Astrocyte (in vitro differentiated cells and primary cell): Measurements from ENCODE around the gene WDR27. TPM values are rescaled to one million over a fixed set of nuclear protein-coding genes. Genes with fewer than 3 reads are reported as not detected.
A peak's percentile ranks its signal among the peaks of the same experiment; 100 is the strongest.

Source experiments
- DNase-seq: peaks from one replicate; pipeline ENCODE4 v3.0.0-alpha.2; 2010; ENCODE audit warnings: low read depth
- FAIRE-seq: peaks from 2 replicates; lab custom pipeline; 2011; peaks lifted over from hg19 to GRCh38; lab: Jason Lieb, UNC
- H2AFZ ChIP-seq: 2 replicates; pipeline ENCODE4 v1.6.0; 2012; ENCODE audit warnings: low read depth, low read length, inconsistent platforms
- H3K27ac ChIP-seq: 2 replicates; pipeline ENCODE4 v1.5.1; 2011; ENCODE audit warnings: low read depth, low read length, inconsistent platforms
- H3K27me3 ChIP-seq: 2 replicates; pipeline ENCODE4 v1.6.0; 2011; ENCODE audit warnings: low read length, inconsistent platforms; ENCODE audit not compliant: insufficient read depth
- H3K36me3 ChIP-seq: 2 replicates; pipeline ENCODE4 v1.5.1; 2011; ENCODE audit warnings: low read length, inconsistent platforms; ENCODE audit not compliant: insufficient read depth
- H3K4me1 ChIP-seq: 2 replicates; pipeline ENCODE4 v1.5.1; 2011; ENCODE audit warnings: low read length, inconsistent platforms; ENCODE audit not compliant: insufficient read depth
- H3K4me2 ChIP-seq: 2 replicates; pipeline ENCODE4 v1.6.0; 2012; ENCODE audit warnings: low read length, inconsistent platforms
- H3K4me3 ChIP-seq: 2 replicates; pipeline ENCODE4 v1.5.1; 2011; ENCODE audit warnings: low read depth, mild to moderate bottlenecking, low read length, inconsistent platforms; ENCODE audit not compliant: insufficient read depth
- H3K79me2 ChIP-seq: 2 replicates; pipeline ENCODE4 v1.6.0; 2012; ENCODE audit warnings: mild to moderate bottlenecking, low read length, inconsistent platforms; ENCODE audit not compliant: insufficient read depth
- H3K9ac ChIP-seq: 2 replicates; pipeline ENCODE4 v1.6.0; 2012; ENCODE audit warnings: mild to moderate bottlenecking, low read length, inconsistent platforms
- H3K9me3 ChIP-seq: 2 replicates; pipeline ENCODE4 v1.5.1; 2012; ENCODE audit warnings: low read depth, mild to moderate bottlenecking, low read length, inconsistent platforms; ENCODE audit not compliant: insufficient read depth
- H4K20me1 ChIP-seq: 2 replicates; pipeline ENCODE4 v1.6.0; 2012; ENCODE audit warnings: low read length, inconsistent platforms; ENCODE audit not compliant: insufficient read depth
- H3K27ac Mint-ChIP-seq: one replicate; pipeline ENCODE4 v1.8.0; 2021; ENCODE audit warnings: mild to moderate bottlenecking, mixed read lengths; ENCODE audit not compliant: unreplicated experiment
- H3K27me3 Mint-ChIP-seq: one replicate; pipeline ENCODE4 v1.8.0; 2021; ENCODE audit warnings: low read depth, mixed read lengths; ENCODE audit not compliant: unreplicated experiment
- H3K36me3 Mint-ChIP-seq: one replicate; pipeline ENCODE4 v1.8.0; 2021; ENCODE audit warnings: low read depth, mixed read lengths; ENCODE audit not compliant: unreplicated experiment
- H3K4me1 Mint-ChIP-seq: one replicate; pipeline ENCODE4 v1.8.0; 2021; ENCODE audit warnings: low read depth, mixed read lengths; ENCODE audit not compliant: unreplicated experiment
- H3K4me3 Mint-ChIP-seq: one replicate; pipeline ENCODE4 v1.8.0; 2021; ENCODE audit warnings: mild to moderate bottlenecking, moderate library complexity, mixed read lengths; ENCODE audit not compliant: unreplicated experiment
- H3K9me3 Mint-ChIP-seq: one replicate; pipeline ENCODE4 v1.8.0; 2021; ENCODE audit warnings: mild to moderate bottlenecking, mixed read lengths; ENCODE audit not compliant: unreplicated experiment
- CTCF ChIP-seq: IDR thresholded peaks from 2 replicates; pipeline ENCODE4 v1.5.1; 2011; ENCODE audit warnings: low read depth, mild to moderate bottlenecking, inconsistent platforms, low read length, moderate library complexity; ENCODE audit not compliant: insufficient read depth
- EZH2 ChIP-seq: IDR thresholded peaks from 2 replicates; pipeline ENCODE4 v1.6.1; 2012; ENCODE audit warnings: mild to moderate bottlenecking, low read length, inconsistent platforms; ENCODE audit not compliant: insufficient read depth
- total RNA-seq: library from RNA; stranded (reverse); gene quantifications from 2 replicates; pipeline ENCODE4 v1.2.1, GENCODE V29; 2021

Gene WDR27
- total RNA-seq, 1 donor from 2014 or later = 31.2 TPM

GRCh38 chr6:169452117-169452868, 249.5 kb downstream of the WDR27 start:
- Mint-ChIP-seq H3K36me3 (no peaks in the 10 kb centered on the region), H3K27me3 (no peaks in the 10 kb centered on the region), H3K27ac (no peak overlapping the region), H3K4me3 (no peak overlapping the region), H3K9me3 (no peaks in the 10 kb centered on the region), H3K4me1 (peaks cover 17% of the 10 kb centered on the region)
- DNase-seq (peak; percentile 86), FAIRE-seq (peak; percentile 89)
- peak overlapping the region; percentile 79 for H3K4me2 ChIP-seq
- H2AFZ ChIP-seq = peak overlapping the region; percentile 54
- no peaks in the 10 kb centered on the region for H3K79me2 ChIP-seq
- H4K20me1 ChIP-seq = no peaks in the 10 kb centered on the region
- H3K9me3 ChIP-seq = no peaks in the 10 kb centered on the region
- TF ChIP-seq EZH2 (no peak), CTCF (no peak)
- peak overlapping the region; percentile 50 for H3K9ac ChIP-seq
- no peaks in the 10 kb centered on the region for H3K27me3 ChIP-seq
- no peaks in the 10 kb centered on the region for H3K36me3 ChIP-seq
- peak overlapping the region; percentile 66 for H3K27ac ChIP-seq
- no peak overlapping the region for H3K4me3 ChIP-seq
- H3K4me1 ChIP-seq = peaks cover 14% of the 10 kb centered on the region

DNA sequence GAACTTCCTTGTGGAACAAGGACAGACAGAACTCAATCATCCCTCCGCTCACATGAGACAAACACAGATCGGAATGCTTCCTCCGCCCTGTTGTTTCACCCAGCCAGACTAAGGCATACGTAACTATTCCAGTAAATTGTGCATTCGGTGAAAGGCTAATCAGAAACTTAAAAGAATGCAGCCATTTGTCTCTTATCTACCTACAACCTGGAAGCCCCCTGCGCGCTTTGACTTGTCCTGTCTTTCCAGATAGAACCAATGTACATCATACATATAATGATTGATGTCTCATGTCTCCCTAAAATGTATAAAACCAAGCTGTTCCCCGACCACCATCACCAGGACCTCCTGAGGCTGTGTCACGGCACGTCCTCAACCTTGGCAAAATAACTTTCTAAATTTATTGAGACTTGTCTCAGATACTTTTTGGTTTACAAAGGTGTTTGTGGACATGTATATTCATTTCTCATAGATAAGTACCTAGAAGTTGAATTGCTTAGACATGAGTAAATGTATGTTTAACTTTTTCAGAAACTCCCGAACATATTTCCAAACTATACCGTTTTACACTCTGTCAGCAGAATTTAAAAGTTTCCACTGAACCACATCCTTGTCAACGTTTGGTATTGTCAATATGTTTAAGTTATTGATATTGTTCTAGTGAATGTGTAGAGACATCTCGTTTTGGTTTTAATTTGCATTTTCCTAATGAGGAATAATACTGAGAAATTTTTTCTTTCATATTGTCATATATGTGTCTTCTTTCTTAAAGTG, 250.6 kb downstream of the WDR27 start:
- H3K27ac ChIP-seq = peak overlapping the region; percentile 66

More for the DNA sequence above, 250.6 kb downstream of the WDR27 start:
- Histone ChIP-seq H3K9ac (peak overlapping the region; percentile 50), H2AFZ (no peak overlapping the region), H3K36me3 (no peaks in the 10 kb centered on the region), H3K9me3 (no peaks in the 10 kb centered on the region), H3K27me3 (no peaks in the 10 kb centered on the region), H4K20me1 (no peaks in the 10 kb centered on the region), H3K4me1 (peaks cover 14% of the 10 kb centered on the region), H3K4me3 (no peak overlapping the region), H3K79me2 (no peaks in the 10 kb centered on the region), H3K4me2 (peak overlapping the region; percentile 79)
- H3K36me3 Mint-ChIP-seq = no peaks in the 10 kb centered on the region
- no peaks in the 10 kb centered on the region for H3K9me3 Mint-ChIP-seq
- peak; percentile 71 for FAIRE-seq
- H3K27ac Mint-ChIP-seq = no peak overlapping the region
- peaks cover 17% of the 10 kb centered on the region for H3K4me1 Mint-ChIP-seq
- no peaks in the 10 kb centered on the region for H3K27me3 Mint-ChIP-seq
- H3K4me3 Mint-ChIP-seq = no peak overlapping the region
- DNase-seq = no peak
- TF ChIP-seq EZH2 = no peak
- no peak for TF ChIP-seq CTCF
